ENCODE data around the gene FERMT2.

DNA sequence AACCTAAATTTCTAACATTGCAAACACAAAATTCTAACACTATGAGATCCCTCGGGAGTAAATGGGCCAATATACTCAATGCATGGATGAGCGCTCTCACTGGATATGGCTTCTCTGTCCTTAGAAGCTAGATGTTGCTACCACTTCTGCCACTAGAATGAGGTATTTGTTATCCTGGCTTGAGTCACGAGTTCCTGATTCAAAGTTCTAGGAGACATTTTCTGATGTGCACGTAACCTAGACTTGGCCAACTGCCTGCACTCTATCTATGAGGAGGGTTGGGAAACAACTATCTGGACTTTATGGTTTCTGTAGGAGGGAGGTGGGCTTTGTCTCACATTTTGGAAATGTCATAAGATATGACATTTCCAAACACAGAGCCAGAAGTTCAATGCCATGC lies 37.6 kb downstream of the FERMT2 start:
- TF ChIP-seq, protein P1, sequence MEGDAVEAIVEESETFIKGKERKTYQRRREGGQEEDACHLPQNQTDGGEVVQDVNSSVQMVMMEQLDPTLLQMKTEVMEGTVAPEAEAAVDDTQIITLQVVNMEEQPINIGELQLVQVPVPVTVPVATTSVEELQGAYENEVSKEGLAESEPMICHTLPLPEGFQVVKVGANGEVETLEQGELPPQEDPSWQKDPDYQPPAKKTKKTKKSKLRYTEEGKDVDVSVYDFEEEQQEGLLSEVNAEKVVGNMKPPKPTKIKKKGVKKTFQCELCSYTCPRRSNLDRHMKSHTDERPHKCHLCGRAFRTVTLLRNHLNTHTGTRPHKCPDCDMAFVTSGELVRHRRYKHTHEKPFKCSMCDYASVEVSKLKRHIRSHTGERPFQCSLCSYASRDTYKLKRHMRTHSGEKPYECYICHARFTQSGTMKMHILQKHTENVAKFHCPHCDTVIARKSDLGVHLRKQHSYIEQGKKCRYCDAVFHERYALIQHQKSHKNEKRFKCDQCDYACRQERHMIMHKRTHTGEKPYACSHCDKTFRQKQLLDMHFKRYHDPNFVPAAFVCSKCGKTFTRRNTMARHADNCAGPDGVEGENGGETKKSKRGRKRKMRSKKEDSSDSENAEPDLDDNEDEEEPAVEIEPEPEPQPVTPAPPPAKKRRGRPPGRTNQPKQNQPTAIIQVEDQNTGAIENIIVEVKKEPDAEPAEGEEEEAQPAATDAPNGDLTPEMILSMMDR (IDR thresholded peaks at IDR 0.05): no peak
- no peak for TF ChIP-seq POLR2A (IDR thresholded peaks at IDR 0.05)
